Esophagus muscularis mucosa (tissue), 4 donors: ENCODE data around the gene NIPAL4.

ENCODE experiments used
- CTCF ChIP-seq, 3 experiments: fragments of 200-600 bp in 2 of 3; fragments of 450-650 bp in 1 of 3; sonication (generic) in 2 of 3; IDR thresholded peaks; one replicate each; pipeline ENCODE4 v1.5.1; 2017 to 2019; ENCODE audit warnings: antibody characterized with exemption in 3 of 3, mild to moderate bottlenecking in 2 of 3, moderate library complexity in 1 of 3
- EP300 ChIP-seq: sonication (generic); formaldehyde crosslinking; IDR thresholded peaks from one replicate; pipeline ENCODE4 v1.6.1; 2017; ENCODE audit warnings: antibody characterized with exemption
- POLR2A ChIP-seq: fragments of 450-650 bp; IDR thresholded peaks from one replicate; pipeline ENCODE4 v1.6.1; 2017; ENCODE audit warnings: antibody characterized with exemption, moderate library complexity, mild to moderate bottlenecking, low read depth
- POLR2AphosphoS5 ChIP-seq, 2 donors: sonication (generic); formaldehyde crosslinking; IDR thresholded peaks; one replicate each; pipeline ENCODE4 v1.6.1; 2017; ENCODE audit warnings: antibody characterized with exemption in 2 of 2

DNA sequence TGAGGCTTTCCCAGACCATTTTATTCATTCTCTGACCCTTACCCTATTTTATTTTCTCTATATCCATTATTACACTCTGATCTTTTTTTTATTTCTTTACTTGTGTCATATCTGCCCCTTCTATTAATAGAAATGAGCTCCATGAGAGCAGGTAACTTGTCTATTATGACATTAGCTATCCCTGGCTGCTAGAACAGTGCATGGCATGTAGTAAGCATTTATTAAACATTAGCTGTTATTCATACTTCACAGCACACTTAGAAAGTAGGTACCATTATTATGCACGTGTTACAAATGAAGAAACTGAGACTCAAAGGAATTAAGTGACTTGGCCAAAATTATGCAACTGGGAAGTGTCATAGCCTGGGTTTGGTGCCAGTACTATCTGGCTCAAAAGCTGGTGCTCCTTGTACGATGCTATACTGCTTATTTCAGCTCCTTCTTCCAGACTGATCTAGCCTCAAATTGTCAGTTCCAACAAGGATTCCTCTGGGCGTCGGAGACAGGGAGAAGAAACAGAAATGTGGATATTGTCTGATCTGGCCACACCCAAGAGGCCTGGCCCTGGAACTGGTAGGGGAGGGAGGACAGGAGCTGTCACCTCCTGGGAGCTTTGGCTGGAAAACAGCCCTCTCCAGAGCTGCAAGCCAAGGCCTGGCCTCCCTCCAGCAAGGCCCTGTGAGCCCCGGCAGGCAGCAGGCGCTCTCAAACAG is 10.8 kb upstream of the NIPAL4 start:
- no peak for TF ChIP-seq CTCF (IDR thresholded peaks at IDR 0.05)
- peak; percentile 57 to 69 for TF ChIP-seq POLR2AphosphoS5 (IDR thresholded peaks at IDR 0.05)
- TF ChIP-seq POLR2A: no peak
- TF ChIP-seq EP300: no peak
